SU-DHL-6 (cell line): ENCODE data around the gene SIT1.

Source experiments
- H2AFZ ChIP-seq: fragments of 200-600 bp; sonication (generic); 2 replicates; pipeline ENCODE4 v1.6.1; 2014; ENCODE audit warnings: low read depth, mild to moderate bottlenecking, moderate library complexity, mixed read lengths, antibody characterized with exemption, low read length; ENCODE audit not compliant: severe bottlenecking
- H3F3A ChIP-seq: fragments of 200-600 bp; shearing (Covaris generic); 2 replicates; pipeline ENCODE4 v1.6.0; 2016; ENCODE audit warnings: antibody characterized with exemption, mild to moderate bottlenecking; ENCODE audit not compliant: insufficient read depth
- H3K27ac ChIP-seq: fragments of 200-600 bp; sonication (generic); 2 replicates; pipeline ENCODE4 v1.5.1; 2016; ENCODE audit warnings: low read depth, mild to moderate bottlenecking, low read length, moderate library complexity, mixed read lengths
- H3K27me3 ChIP-seq: fragments of 200-600 bp; sonication (generic), shearing (Covaris generic); 2 replicates; pipeline ENCODE4 v1.6.0; 2014; ENCODE audit warnings: mild to moderate bottlenecking, low read length
- H3K36me3 ChIP-seq: fragments of 200-600 bp; sonication (generic); 2 replicates; pipeline ENCODE4 v1.6.1; 2014; ENCODE audit warnings: mild to moderate bottlenecking, low read length, mixed read lengths
- H3K4me2 ChIP-seq: fragments of 300-600, 200-600 bp; shearing (Covaris generic), sonication (generic); 2 replicates; pipeline ENCODE4 v1.6.0; 2014; ENCODE audit warnings: low read length, low read depth, mild to moderate bottlenecking; ENCODE audit not compliant: poor library complexity, severe bottlenecking
- H3K4me3 ChIP-seq: fragments of 200-600 bp; sonication (generic); 2 replicates; pipeline ENCODE4 v1.5.1; 2014; ENCODE audit warnings: antibody characterized with exemption, low read length, mild to moderate bottlenecking, mixed read lengths; ENCODE audit not compliant: insufficient read depth, poor library complexity, severe bottlenecking
- H3K79me2 ChIP-seq: fragments of 200-600 bp; sonication (generic); 2 replicates; pipeline ENCODE4 v1.6.1; 2014; ENCODE audit warnings: mild to moderate bottlenecking, low read length, moderate library complexity; ENCODE audit not compliant: insufficient read depth
- H3K9ac ChIP-seq: fragments of 200-600 bp; sonication (generic); 2 replicates; pipeline ENCODE4 v1.7.0; 2014; ENCODE audit warnings: mild to moderate bottlenecking, low read length
- H3K9me2 ChIP-seq: fragments of 200-600 bp; sonication (generic); replicated peaks from 2 replicates; pipeline ENCODE4 v1.6.1; 2014; ENCODE audit warnings: low read length; ENCODE audit not compliant: insufficient read depth
- H3K9me3 ChIP-seq: fragments of 200-600 bp; sonication (generic); 2 replicates; pipeline ENCODE4 v1.6.1; 2014; ENCODE audit warnings: low read length, mixed read lengths; ENCODE audit not compliant: insufficient read depth
- H4K20me1 ChIP-seq: fragments of 200-600 bp; sonication (generic); 2 replicates; pipeline ENCODE4 v1.6.1; 2014; ENCODE audit warnings: low read depth, mild to moderate bottlenecking, antibody characterized with exemption, low read length, moderate library complexity, mixed read lengths
- CTCF ChIP-seq: fragments of 200-600 bp; sonication (generic); IDR thresholded peaks from one replicate; pipeline ENCODE4 v1.5.1; 2017; ENCODE audit warnings: antibody characterized with exemption, mild to moderate bottlenecking, low read length, moderate library complexity; ENCODE audit not compliant: insufficient read depth, poor library complexity, severe bottlenecking
- EZH2phosphoT487 ChIP-seq: fragments of 200-600 bp; sonication (generic), shearing (Covaris generic); conservative IDR thresholded peaks from 2 replicates; pipeline ENCODE4 v1.6.1; 2018; ENCODE audit warnings: mild to moderate bottlenecking, antibody characterized with exemption, low read length, moderate library complexity, mixed read lengths

SIT1 gene

GRCh38 chr9:35682520-35683315, 32.0 kb upstream of the SIT1 start:
- Histone ChIP-seq H3K4me3 (no peak overlapping the region), H3K27ac (no peak overlapping the region), H3K27me3 (no peaks in the 10 kb centered on the region), H3F3A (no peaks in the 10 kb centered on the region), H3K9me3 (no peaks in the 10 kb centered on the region), H3K9ac (no peak overlapping the region), H3K79me2 (no peaks in the 10 kb centered on the region), H3K9me2 (no peaks in the 10 kb centered on the region), H3K36me3 (no peaks in the 10 kb centered on the region), H4K20me1 (no peaks in the 10 kb centered on the region), H2AFZ (no peak overlapping the region), H3K4me2 (no peak overlapping the region)
- no peak for TF ChIP-seq EZH2phosphoT487
- TF ChIP-seq CTCF = no peak

- no peaks in the 10 kb centered on the region for H4K20me1 ChIP-seq
- no peaks in the 10 kb centered on the region for H3K36me3 ChIP-seq
- H3K9me2 ChIP-seq = no peaks in the 10 kb centered on the region
- H3K27ac ChIP-seq = no peak overlapping the region
- no peak overlapping the region for H3K4me2 ChIP-seq
- no peaks in the 10 kb centered on the region for H3K79me2 ChIP-seq
- TF ChIP-seq CTCF (no peak), EZH2phosphoT487 (no peak)
- H3K9me3 ChIP-seq = no peaks in the 10 kb centered on the region
- no peak overlapping the region for H2AFZ ChIP-seq
- H3K9ac ChIP-seq = no peak overlapping the region
- H3K4me3 ChIP-seq = no peak overlapping the region
- H3K27me3 ChIP-seq = no peaks in the 10 kb centered on the region
- H3F3A ChIP-seq = no peaks in the 10 kb centered on the region
Observed at GRCh38 chr9:35682051-35682450, 31.3 kb upstream of the SIT1 start.

- Histone ChIP-seq H2AFZ (no peak overlapping the region), H3K4me3 (no peak overlapping the region), H3K27me3 (no peaks in the 10 kb centered on the region), H3K27ac (no peak overlapping the region), H3K9ac (no peak overlapping the region), H3K4me2 (no peak overlapping the region), H3K36me3 (no peaks in the 10 kb centered on the region), H3F3A (no peaks in the 10 kb centered on the region), H3K79me2 (no peaks in the 10 kb centered on the region), H3K9me3 (no peaks in the 10 kb centered on the region), H3K9me2 (no peaks in the 10 kb centered on the region), H4K20me1 (no peaks in the 10 kb centered on the region)
- no peak for TF ChIP-seq CTCF
- no peak for TF ChIP-seq EZH2phosphoT487
Observed at GRCh38 chr9:35681341-35682002, 30.7 kb upstream of the SIT1 start.
